ENCODE data around the gene SAG. TPM values are rescaled to one million over a fixed set of nuclear protein-coding genes. Genes with fewer than 3 reads are reported as not detected.
A peak's percentile ranks its signal among the peaks of the same experiment; 100 is the strongest.
"Not testable (repeated sequence)": the region's sequence is repeated elsewhere in the genome, so short reads cannot be mapped to it uniquely, and the experiment has no call there.

Gene SAG
- total and polyA plus RNA-seq, 2 experiments from 2014 or later: 0.21 TPM; not detected in 1

- no peak for DNase-seq (ENCODE audit: low read depth in 1 of 2, low spot score in 1 of 2)
- Histone ChIP-seq H3K27me3 (no peaks in the 10 kb centered on the region), H3K4me3 (no peak overlapping the region), H3K9me3 (ENCODE audit: low read depth) (no peaks in the 10 kb centered on the region), H3K4me1 (ENCODE audit: low read depth) (peaks cover 10% of the 10 kb centered on the region), H3K27ac (peak overlapping the region; percentile 68), H3K36me3 (no peaks in the 10 kb centered on the region)
- no peak for TF ChIP-seq CTCF (IDR thresholded peaks at IDR 0.05; ENCODE audit: low read depth, low read length)
These were observed 21.3 kb downstream of the SAG start for GRCh38 chr2:233328922-233329321.

GRCh38 chr2:233329489-233330135 lies 22.0 kb downstream of the SAG start:
- H3K27ac ChIP-seq: peak overlapping the region; percentile 68

GRCh38 chr2:233331536-233331935 lies 23.9 kb downstream of the SAG start:
- TF ChIP-seq CTCF (IDR thresholded peaks at IDR 0.05; ENCODE audit: low read depth, low read length): no peak
- H3K36me3 ChIP-seq: no peaks in the 10 kb centered on the region
- H3K4me3 ChIP-seq: no peak overlapping the region
- H3K9me3 ChIP-seq (ENCODE audit: low read depth): no peaks in the 10 kb centered on the region
- peaks cover 10% of the 10 kb centered on the region for H3K4me1 ChIP-seq (ENCODE audit: low read depth)
- H3K27me3 ChIP-seq: no peaks in the 10 kb centered on the region
- no peak for DNase-seq (ENCODE audit: low read depth in 1 of 2, low spot score in 1 of 2)
- no peak overlapping the region for H3K27ac ChIP-seq

More at GRCh38 chr2:233329489-233330135, 22.0 kb downstream of the SAG start:
- Histone ChIP-seq H3K4me1 (ENCODE audit: low read depth) (peaks cover 10% of the 10 kb centered on the region), H3K36me3 (no peaks in the 10 kb centered on the region), H3K27me3 (no peaks in the 10 kb centered on the region), H3K9me3 (ENCODE audit: low read depth) (no peaks in the 10 kb centered on the region), H3K4me3 (no peak overlapping the region)
- TF ChIP-seq CTCF (IDR thresholded peaks at IDR 0.05; ENCODE audit: low read depth, low read length): no peak
- peak; percentile 42 to 80 for DNase-seq (ENCODE audit: low read depth in 1 of 2, low spot score in 1 of 2)

DNA sequence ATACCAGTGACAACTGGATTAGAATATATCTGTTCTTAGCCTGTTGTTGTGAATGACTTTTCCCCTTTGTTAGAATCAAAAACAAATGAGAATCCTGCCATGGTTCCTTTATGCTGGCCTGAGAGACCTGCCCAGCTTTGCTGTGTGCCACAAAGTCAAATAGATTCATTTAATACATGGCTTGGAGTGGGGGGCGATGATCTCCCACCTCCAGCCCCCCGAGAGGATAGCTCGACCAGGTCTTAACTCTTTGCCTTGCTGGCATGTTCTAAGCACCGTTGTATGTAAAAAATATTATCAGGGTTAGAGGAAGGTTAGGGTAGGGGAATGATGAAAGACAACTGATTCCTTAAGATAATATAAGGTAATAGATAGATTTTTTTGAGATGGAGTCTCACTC lies 24.5 kb downstream of the SAG start:
- TF ChIP-seq CTCF (IDR thresholded peaks at IDR 0.05; ENCODE audit: low read depth, low read length): no peak
- Histone ChIP-seq H3K9me3 (ENCODE audit: low read depth) (no peaks in the 10 kb centered on the region), H3K27me3 (no peaks in the 10 kb centered on the region), H3K27ac (no peak overlapping the region), H3K36me3 (no peaks in the 10 kb centered on the region), H3K4me3 (no peak overlapping the region), H3K4me1 (ENCODE audit: low read depth) (peaks cover 10% of the 10 kb centered on the region)
- no peak for DNase-seq (ENCODE audit: low read depth in 1 of 2, low spot score in 1 of 2)

GRCh38 chr2:233334915-233335314 lies 27.3 kb downstream of the SAG start:
- Histone ChIP-seq H3K27ac (no peak overlapping the region), H3K4me1 (ENCODE audit: low read depth) (peaks cover 2% of the 10 kb centered on the region), H3K27me3 (no peaks in the 10 kb centered on the region), H3K36me3 (no peaks in the 10 kb centered on the region), H3K9me3 (ENCODE audit: low read depth) (no peaks in the 10 kb centered on the region), H3K4me3 (no peak overlapping the region)
- TF ChIP-seq CTCF (IDR thresholded peaks at IDR 0.05; ENCODE audit: low read depth, low read length): no peak
- DNase-seq (ENCODE audit: low read depth in 1 of 2, low spot score in 1 of 2): no peak

GRCh38 chr2:233336091-233336490 lies 28.5 kb downstream of the SAG start:
- H3K27me3 ChIP-seq; DNase-seq (ENCODE audit: low read depth in 1 of 2, low spot score in 1 of 2): not testable (repeated sequence)

More at GRCh38 chr2:233336091-233336490, 28.5 kb downstream of the SAG start:
- H3K27ac ChIP-seq; H3K4me3 ChIP-seq; H3K36me3 ChIP-seq; H3K4me1 ChIP-seq (ENCODE audit: low read depth); H3K9me3 ChIP-seq (ENCODE audit: low read depth): not testable (repeated sequence)
